ENCODE measurements around the gene ANKRD13B. TPM values are rescaled to one million over a fixed set of nuclear protein-coding genes. Genes with fewer than 3 reads are reported as not detected.

Gene ANKRD13B
- total RNA-seq, 3 donors from 2014 or later = 8.5 to 13.0 (median 9.2) TPM

GRCh38 chr17:29593591-29594518 is 923 bp downstream of the ANKRD13B start:
- no peaks in the 10 kb centered on the region for H3K9me3 ChIP-seq
- peaks cover 7 to 28% of the 10 kb centered on the region in 2 donors for H3K4me1 ChIP-seq
- no peak for DNase-seq (ENCODE audit: low spot score in 2 of 2)
- no peaks in the 10 kb centered on the region for H3K27me3 ChIP-seq
- peak overlapping the region; percentile 70 to 94 (median 78) for H3K4me3 ChIP-seq
- intact Hi-C loops (cut with DNase I; ENCODE audit: low total_unique reads) = no loop called here
- H3K27ac ChIP-seq = no peak overlapping the region
- TF ChIP-seq CTCF (IDR thresholded peaks at IDR 0.05) = no peak
- no peak for TF ChIP-seq POLR2AphosphoS5 (IDR thresholded peaks at IDR 0.05)
- no peak for TF ChIP-seq POLR2A (IDR thresholded peaks at IDR 0.05)
- no peaks in the 10 kb centered on the region for H3K36me3 ChIP-seq

GRCh38 chr17:29594519-29595090 is 1.7 kb downstream of the ANKRD13B start:
- intact Hi-C loops (cut with DNase I; ENCODE audit: low total_unique reads) = no loop called here
- Histone ChIP-seq H3K27me3 (no peaks in the 10 kb centered on the region), H3K4me1 (peaks cover 7 to 28% of the 10 kb centered on the region in 2 donors), H3K27ac (no peak overlapping the region), H3K36me3 (no peaks in the 10 kb centered on the region), H3K4me3 (peak overlapping the region in 1 of 3 donors; percentile 94), H3K9me3 (no peaks in the 10 kb centered on the region)
- DNase-seq (ENCODE audit: low spot score in 2 of 2) = no peak
- TF ChIP-seq CTCF (IDR thresholded peaks at IDR 0.05) (no peak), POLR2AphosphoS5 (IDR thresholded peaks at IDR 0.05) (no peak), POLR2A (IDR thresholded peaks at IDR 0.05) (no peak)

- Histone ChIP-seq H3K27me3 (no peaks in the 10 kb centered on the region), H3K4me1 (peaks cover 7 to 24% of the 10 kb centered on the region in 2 donors), H3K9me3 (no peaks in the 10 kb centered on the region), H3K27ac (peak overlapping the region in 1 of 2 donors; percentile 52), H3K4me3 (no peak overlapping the region), H3K36me3 (no peaks in the 10 kb centered on the region)
- DNase-seq (ENCODE audit: low spot score in 2 of 2) = no peak
- intact Hi-C loops (cut with DNase I; ENCODE audit: low total_unique reads) = no loop called here
- no peak for TF ChIP-seq CTCF (IDR thresholded peaks at IDR 0.05)
- no peak for TF ChIP-seq POLR2A (IDR thresholded peaks at IDR 0.05)
- no peak for TF ChIP-seq POLR2AphosphoS5 (IDR thresholded peaks at IDR 0.05)
Observed at GRCh38 chr17:29595107-29595942, 2.4 kb downstream of the ANKRD13B start.

- intact Hi-C loops (cut with DNase I; ENCODE audit: low total_unique reads) = no loop called here
- no peak for TF ChIP-seq CTCF (IDR thresholded peaks at IDR 0.05)
- no peak for TF ChIP-seq POLR2AphosphoS5 (IDR thresholded peaks at IDR 0.05)
- no peak for TF ChIP-seq POLR2A (IDR thresholded peaks at IDR 0.05)
- H3K9me3 ChIP-seq = no peaks in the 10 kb centered on the region
- peak overlapping the region in 1 of 2 donors; percentile 52 for H3K27ac ChIP-seq
- no peaks in the 10 kb centered on the region for H3K36me3 ChIP-seq
- H3K27me3 ChIP-seq = no peaks in the 10 kb centered on the region
- DNase-seq (ENCODE audit: low spot score in 2 of 2) = no peak
- peaks cover 7 to 16% of the 10 kb centered on the region in 2 donors for H3K4me1 ChIP-seq
- no peak overlapping the region for H3K4me3 ChIP-seq
Observed at GRCh38 chr17:29595943-29596774, 3.2 kb downstream of the ANKRD13B start.

Data from breast epithelium (tissue), 4 donors.